Activated gamma-delta T cell (primary cell): ENCODE results near the gene GP9.
"Not testable (repeated sequence)": the region's sequence is repeated elsewhere in the genome, so short reads cannot be mapped to it uniquely, and the experiment has no call there.

Experiments
- DNase-seq: peaks from one replicate; lab custom pipeline; 2025; lab: John Stamatoyannopoulos, UW

Gene GP9

GRCh38 chr3:129050556-129051295, 9.9 kb upstream of the GP9 start:
- no peak for DNase-seq

GRCh38 chr3:129051871-129052340, 8.7 kb upstream of the GP9 start:
- no peak for DNase-seq

GRCh38 chr3:129052675-129053074, 7.9 kb upstream of the GP9 start:
- no peak for DNase-seq

GRCh38 chr3:129054605-129055104, 5.9 kb upstream of the GP9 start:
- DNase-seq, result no peak

- no peak for DNase-seq
Observed at GRCh38 chr3:129056451-129057173, 4.0 kb upstream of the GP9 start.

- DNase-seq, result no peak
Observed at GRCh38 chr3:129057249-129057648, 3.3 kb upstream of the GP9 start.

- DNase-seq, result no peak
Observed at GRCh38 chr3:129058441-129059200, 2.0 kb upstream of the GP9 start.

- DNase-seq, result no peak
Observed at GRCh38 chr3:129059311-129059958, 1.1 kb upstream of the GP9 start.

- DNase-seq, result no peak
Observed at GRCh38 chr3:129061023-129061887, 676 bp downstream of the GP9 start.

GRCh38 chr3:129061888-129062834, 1.6 kb downstream of the GP9 start:
- DNase-seq, result no peak

- DNase-seq, result no peak
Observed at GRCh38 chr3:129063091-129063640, 2.6 kb downstream of the GP9 start.

GRCh38 chr3:129063841-129064482, 3.4 kb downstream of the GP9 start:
- DNase-seq, result no peak

- no peak for DNase-seq
Observed at GRCh38 chr3:129065016-129065719, 4.6 kb downstream of the GP9 start.

- no peak for DNase-seq
Observed at GRCh38 chr3:129065720-129066073, 5.1 kb downstream of the GP9 start.

- DNase-seq, result not testable (repeated sequence)
Observed at GRCh38 chr3:129067719-129068118, 7.1 kb downstream of the GP9 start.

- peak; percentile 17 for DNase-seq
Observed at GRCh38 chr3:129068291-129068886, 7.8 kb downstream of the GP9 start.

- not testable (repeated sequence) for DNase-seq
Observed at GRCh38 chr3:129069313-129070085, 8.9 kb downstream of the GP9 start.
